ENCODE data around the gene TGFBRAP1. TPM values are rescaled to one million over a fixed set of nuclear protein-coding genes. Genes with fewer than 3 reads are reported as not detected.

TGFBRAP1 gene
- total and polyA plus RNA-seq, 2 donors (not counting 3 experiments of a cell fraction or from before 2014, with no cell fraction given) = 25.4 to 37.6 TPM

GRCh38 chr2:105287692-105288091 is 41.8 kb downstream of the TGFBRAP1 start:
- intact Hi-C loops (cut with micrococcal nuclease) (loop anchor here (1.0 kb wide), 1 partner anchor 50 kb away; the partner anchor contains the start of gene C2orf49), dilution Hi-C loops (cut with MboI; ENCODE audit: extremely low pct_ligation_motif_present, low sequenced_read_pairs) (no loop called here)
- peak; percentile 51 to 58 for TF ChIP-seq CTCF (IDR thresholded peaks at IDR 0.05; ENCODE audit: extremely low read depth in 1 of 2, insufficient read depth in 1 of 2, low read depth in 1 of 2, low read length in 2 of 2)
- TF ChIP-seq EZH2 (IDR thresholded peaks at IDR 0.05; ENCODE audit: borderline replicate concordance, low read depth, low read length, severe bottlenecking) = no peak
- TF ChIP-seq MAX (IDR thresholded peaks at IDR 0.05; ENCODE audit: insufficient read depth, insufficient read length) = peak; percentile 39
- TF ChIP-seq GATA2 (IDR thresholded peaks at IDR 0.05; ENCODE audit: insufficient read depth, insufficient read length, low read depth, low read length) = no peak
- ChIA-PET CTCF (interaction anchor here (0.6 to 2.3 kb wide), 23 partner anchors 9 to 266 kb away, joined by 3 to 15 read pairs (median 5); partner anchors contain the start of genes C2orf49 and TGFBRAP1), POLR2A (interaction anchor here (0.6 kb wide), 1 partner anchor 43 kb away, joined by 5 read pairs; no protein-coding TSS in a partner anchor)
- Histone ChIP-seq H4K20me1 (replicated peaks; ENCODE audit: control insufficient read depth, extremely low read depth, insufficient read depth, low read length) (no peaks in the 10 kb centered on the region), H3K4me1 (ENCODE audit: control insufficient read depth, extremely low read depth, insufficient read depth, low read length) (no peaks in the 10 kb centered on the region), H3K4me3 (replicated peaks in 1 of 3; ENCODE audit: insufficient read depth in 1 of 3, low read depth in 1 of 3, low read length in 3 of 3) (no peak overlapping the region), H3K9me3 (replicated peaks; ENCODE audit: control insufficient read depth, insufficient read depth, low read length) (no peaks in the 10 kb centered on the region), H3K9me1 (replicated peaks; ENCODE audit: control insufficient read depth, extremely low read depth, insufficient read depth, low read length) (no peaks in the 10 kb centered on the region), H3K9ac (replicated peaks; ENCODE audit: extremely low read depth, insufficient read depth, low read length) (no peak overlapping the region), H3K36me3 (ENCODE audit: control insufficient read depth in 2 of 2, extremely low read depth in 1 of 2, insufficient read depth in 2 of 2, low read length in 2 of 2) (peaks cover 8 to 23% of the 10 kb centered on the region in 2 experiments), H3K27me3 (ENCODE audit: control insufficient read depth in 2 of 2, insufficient read depth in 2 of 2, low read length in 2 of 2) (no peaks in the 10 kb centered on the region), H2AFZ (ENCODE audit: low read depth, low read length) (no peak overlapping the region), H3K27ac (ENCODE audit: insufficient read depth, low read depth, low read length) (no peak overlapping the region), H3K4me2 (ENCODE audit: insufficient read depth, low read length) (no peak overlapping the region), H3K79me2 (ENCODE audit: control insufficient read depth, insufficient read depth, low read length) (peaks cover 5% of the 10 kb centered on the region)
- DNase-seq (ENCODE audit: low read depth, low spot score) (peak; percentile 61), FAIRE-seq (peak; percentile 4)
- no TSS peak for BruUV-seq (replicated peaks)

GRCh38 chr2:105283532-105283931 is 46.0 kb downstream of the TGFBRAP1 start:
- POLR2A ChIA-PET = no interaction called here
- FAIRE-seq = no peak
- Histone ChIP-seq H3K27ac (ENCODE audit: insufficient read depth, low read depth, low read length) (no peak overlapping the region), H3K9me1 (replicated peaks; ENCODE audit: control insufficient read depth, extremely low read depth, insufficient read depth, low read length) (no peaks in the 10 kb centered on the region), H3K4me1 (ENCODE audit: control insufficient read depth, extremely low read depth, insufficient read depth, low read length) (no peaks in the 10 kb centered on the region), H3K9ac (replicated peaks; ENCODE audit: extremely low read depth, insufficient read depth, low read length) (no peak overlapping the region), H2AFZ (ENCODE audit: low read depth, low read length) (no peak overlapping the region), H3K9me3 (replicated peaks; ENCODE audit: control insufficient read depth, insufficient read depth, low read length) (no peaks in the 10 kb centered on the region), H3K4me3 (replicated peaks in 1 of 3; ENCODE audit: insufficient read depth in 1 of 3, low read depth in 1 of 3, low read length in 3 of 3) (no peak overlapping the region), H3K79me2 (ENCODE audit: control insufficient read depth, insufficient read depth, low read length) (peaks cover 5% of the 10 kb centered on the region), H3K4me2 (ENCODE audit: insufficient read depth, low read length) (no peak overlapping the region), H3K27me3 (ENCODE audit: control insufficient read depth in 2 of 2, insufficient read depth in 2 of 2, low read length in 2 of 2) (no peaks in the 10 kb centered on the region), H4K20me1 (replicated peaks; ENCODE audit: control insufficient read depth, extremely low read depth, insufficient read depth, low read length) (no peaks in the 10 kb centered on the region), H3K36me3 (ENCODE audit: control insufficient read depth in 2 of 2, extremely low read depth in 1 of 2, insufficient read depth in 2 of 2, low read length in 2 of 2) (peaks cover 10 to 39% of the 10 kb centered on the region in 2 experiments)
- CTCF ChIA-PET = no interaction called here
- dilution Hi-C loops (cut with MboI; ENCODE audit: extremely low pct_ligation_motif_present, low sequenced_read_pairs) = no loop called here
- TF ChIP-seq POLR2A (IDR thresholded peaks at IDR 0.05; ENCODE audit: low read depth, low read length) = no peak
- TF ChIP-seq POLR2AphosphoS5 (IDR thresholded peaks at IDR 0.05; ENCODE audit: insufficient read depth, low read depth, low read length) = no peak
- TF ChIP-seq JUN (IDR thresholded peaks at IDR 0.05; ENCODE audit: borderline replicate concordance, insufficient read depth, insufficient read length, low read depth) = no peak
- TF ChIP-seq GATA2 (IDR thresholded peaks at IDR 0.05; ENCODE audit: insufficient read depth, insufficient read length, low read depth, low read length) = no peak
- no peak for TF ChIP-seq CTCF (IDR thresholded peaks at IDR 0.05; ENCODE audit: extremely low read depth in 1 of 2, insufficient read depth in 1 of 2, low read depth in 1 of 2, low read length in 2 of 2)
- no peak for TF ChIP-seq FOS (IDR thresholded peaks at IDR 0.05; ENCODE audit: borderline replicate concordance, insufficient read depth, low read length)
- TF ChIP-seq MYC (IDR thresholded peaks at IDR 0.05; ENCODE audit: low read depth, low read length) = no peak
- no peak for DNase-seq (ENCODE audit: low read depth, low spot score)
- no TSS peak for BruUV-seq (replicated peaks)
- intact Hi-C loops (cut with micrococcal nuclease) = no loop called here
